Neutrophil (primary cell): ENCODE results near the gene ATP8B3.

ENCODE experiments used
- H3K27ac ChIP-seq: fragments of 200-600 bp; sonication (generic); 2 replicates; pipeline ENCODE4 v1.5.1; 2016; ENCODE audit warnings: mild to moderate bottlenecking, moderate library complexity
- H3K27me3 ChIP-seq: fragments of 200-600 bp; sonication (generic); 2 replicates; pipeline ENCODE4 v1.6.0; 2016; ENCODE audit warnings: mild to moderate bottlenecking
- H3K36me3 ChIP-seq: fragments of 200-600 bp; sonication (generic); 2 replicates; pipeline ENCODE4 v1.5.1; 2017
- H3K4me1 ChIP-seq, 2 experiments: fragments of 200-600 bp in 1 of 2; sonication (generic) in 1 of 2; 1 replicate in 1 of 2; 2 replicates in 1 of 2; pipeline versions ENCODE4 v1.5.1 to v1.6.1; 2013 to 2016; ENCODE audit warnings: low read depth in 1 of 2, low read length in 1 of 2, mild to moderate bottlenecking in 1 of 2, moderate library complexity in 1 of 2; ENCODE audit not compliant: control insufficient read depth in 1 of 2, insufficient read depth in 1 of 2
- H3K4me3 ChIP-seq, 2 experiments: fragments of 200-600 bp in 1 of 2; sonication (generic) in 1 of 2; 1 replicate in 1 of 2; 2 replicates in 1 of 2; pipeline ENCODE4 v1.5.1; 2013 to 2016; ENCODE audit warnings: low read depth in 1 of 2, low read length in 1 of 2, mild to moderate bottlenecking in 1 of 2, moderate library complexity in 1 of 2
- H3K9me3 ChIP-seq: fragments of 200-600 bp; sonication (generic); 2 replicates; pipeline ENCODE4 v1.5.1; 2016
- TF ChIP-seq, protein P1 (sequence below): fragments of 200-600 bp; sonication (generic); IDR thresholded peaks from 2 replicates; pipeline ENCODE4 v1.5.1; 2016; ENCODE audit warnings: antibody characterized with exemption

The ATP8B3 gene

DNA sequence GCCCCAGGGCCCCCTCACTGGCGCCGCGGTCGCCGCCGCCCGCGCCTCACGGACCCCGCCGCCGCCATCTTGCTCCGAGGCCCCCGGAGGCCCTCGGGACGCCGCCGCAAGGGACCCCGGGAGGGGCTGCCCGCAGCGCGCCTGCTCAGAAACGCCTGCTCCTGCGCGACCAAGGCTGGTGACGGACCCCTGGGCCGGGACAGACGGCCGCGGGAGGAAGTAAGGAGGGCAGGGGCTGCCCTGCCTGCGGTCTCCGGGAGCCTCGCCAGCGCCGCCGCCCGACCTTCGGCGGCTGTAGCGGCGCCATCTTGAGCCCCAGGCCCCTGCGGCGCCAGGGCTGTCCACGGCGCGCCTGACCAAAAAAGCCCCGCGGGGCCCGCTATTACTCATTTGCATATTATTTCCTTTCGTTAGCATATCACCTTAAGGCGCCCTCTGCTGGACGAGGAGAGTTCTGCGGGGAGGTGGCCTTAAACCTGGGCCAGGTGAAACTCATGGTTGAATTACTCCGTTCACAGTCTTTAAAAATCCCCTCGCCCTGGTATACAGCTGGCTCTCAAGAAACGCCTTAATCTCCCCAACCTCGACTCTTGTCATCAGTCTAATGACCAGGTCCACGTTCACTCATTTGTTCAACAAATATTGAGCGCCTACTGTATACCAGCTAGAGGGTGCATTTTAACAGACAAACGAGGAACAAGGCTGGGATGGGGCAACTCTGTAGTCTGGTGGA, 36.5 kb upstream of the ATP8B3 start, which contains the start of gene REXO1:
REXO1 (minus strand) TSS at position 85 of the 733 bp plus-strand sequence. CDS start 125 bp downstream, outside the sequence.
- Histone ChIP-seq H3K36me3 (peaks cover 12% of the 10 kb centered on the region), H3K4me1 (peaks cover 57 to 60% of the 10 kb centered on the region in 2 experiments), H3K4me3 (peak within 1 kb of the TSS; percentile 83 to 86), H3K27me3 (peaks cover 16% of the 10 kb centered on the region), H3K27ac (peak within 1 kb of the TSS; percentile 99), H3K9me3 (no peaks in the 10 kb centered on the region)
- TF ChIP-seq, protein P1, sequence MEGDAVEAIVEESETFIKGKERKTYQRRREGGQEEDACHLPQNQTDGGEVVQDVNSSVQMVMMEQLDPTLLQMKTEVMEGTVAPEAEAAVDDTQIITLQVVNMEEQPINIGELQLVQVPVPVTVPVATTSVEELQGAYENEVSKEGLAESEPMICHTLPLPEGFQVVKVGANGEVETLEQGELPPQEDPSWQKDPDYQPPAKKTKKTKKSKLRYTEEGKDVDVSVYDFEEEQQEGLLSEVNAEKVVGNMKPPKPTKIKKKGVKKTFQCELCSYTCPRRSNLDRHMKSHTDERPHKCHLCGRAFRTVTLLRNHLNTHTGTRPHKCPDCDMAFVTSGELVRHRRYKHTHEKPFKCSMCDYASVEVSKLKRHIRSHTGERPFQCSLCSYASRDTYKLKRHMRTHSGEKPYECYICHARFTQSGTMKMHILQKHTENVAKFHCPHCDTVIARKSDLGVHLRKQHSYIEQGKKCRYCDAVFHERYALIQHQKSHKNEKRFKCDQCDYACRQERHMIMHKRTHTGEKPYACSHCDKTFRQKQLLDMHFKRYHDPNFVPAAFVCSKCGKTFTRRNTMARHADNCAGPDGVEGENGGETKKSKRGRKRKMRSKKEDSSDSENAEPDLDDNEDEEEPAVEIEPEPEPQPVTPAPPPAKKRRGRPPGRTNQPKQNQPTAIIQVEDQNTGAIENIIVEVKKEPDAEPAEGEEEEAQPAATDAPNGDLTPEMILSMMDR, result peak; percentile 97

DNA sequence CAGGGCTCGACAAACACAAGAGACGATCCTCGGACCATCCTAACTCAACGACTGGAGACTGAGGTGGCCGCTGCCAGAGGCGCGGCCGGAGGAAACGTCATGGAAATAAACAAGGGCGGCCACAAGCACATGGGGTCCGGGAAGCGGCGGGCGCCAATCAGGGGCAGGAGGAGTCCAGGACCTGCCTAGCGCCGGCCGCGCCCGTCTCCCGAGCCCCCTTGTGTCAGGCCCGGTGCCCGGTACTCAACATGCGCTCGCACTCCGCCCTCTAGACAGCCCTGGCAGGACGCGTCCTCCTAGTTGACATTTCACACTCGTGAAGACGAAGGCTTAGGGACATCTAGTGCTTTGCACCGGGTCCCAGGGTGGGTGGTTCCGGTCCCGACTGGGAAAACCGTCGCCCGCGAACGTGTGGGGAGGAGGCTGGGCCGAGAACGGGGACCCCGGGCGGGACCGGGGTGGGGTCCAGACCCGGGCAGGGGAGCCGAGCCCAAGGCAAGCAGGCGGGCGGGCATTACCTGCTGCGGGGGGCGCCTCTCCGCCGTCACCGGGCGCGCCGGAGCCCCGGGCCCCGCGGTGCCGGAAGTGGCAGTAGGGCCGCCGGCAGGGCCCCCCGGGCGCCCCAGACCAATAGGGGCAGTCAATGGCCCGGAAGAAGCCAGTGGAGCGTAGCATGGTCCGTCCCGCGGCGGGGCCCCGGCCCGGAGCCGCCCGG, 35.8 kb upstream of the ATP8B3 start:
- H3K27ac ChIP-seq, result peak overlapping the region; percentile 99
- peaks cover 15% of the 10 kb centered on the region for H3K36me3 ChIP-seq
- H3K9me3 ChIP-seq, result no peaks in the 10 kb centered on the region
- H3K4me1 ChIP-seq, result peaks cover 50 to 52% of the 10 kb centered on the region in 2 experiments
- H3K4me3 ChIP-seq, result peak overlapping the region; percentile 83 to 86
- H3K27me3 ChIP-seq, result peaks cover 16% of the 10 kb centered on the region
- TF ChIP-seq, protein P1, result no peak

DNA sequence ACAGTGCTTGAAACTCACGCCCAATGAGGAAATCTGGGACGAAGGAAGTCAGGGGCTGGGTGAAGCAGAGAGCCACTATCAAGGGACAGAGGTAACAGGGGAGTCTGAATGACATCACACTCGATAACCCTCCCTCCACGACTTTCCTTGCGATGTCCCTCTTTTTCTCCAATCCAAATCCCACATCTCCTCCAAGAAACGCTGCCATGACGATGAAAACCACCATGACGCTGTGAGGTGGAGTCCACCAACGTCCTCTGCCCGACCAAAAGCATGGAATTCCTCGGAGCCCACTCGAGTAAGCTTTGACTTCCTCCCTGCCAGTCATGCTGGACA, 35.2 kb upstream of the ATP8B3 start:
- TF ChIP-seq, protein P1, result no peak
- Histone ChIP-seq H3K4me1 (peaks cover 44 to 48% of the 10 kb centered on the region in 2 experiments), H3K4me3 (peak overlapping the region; percentile 83 to 86)

DNA sequence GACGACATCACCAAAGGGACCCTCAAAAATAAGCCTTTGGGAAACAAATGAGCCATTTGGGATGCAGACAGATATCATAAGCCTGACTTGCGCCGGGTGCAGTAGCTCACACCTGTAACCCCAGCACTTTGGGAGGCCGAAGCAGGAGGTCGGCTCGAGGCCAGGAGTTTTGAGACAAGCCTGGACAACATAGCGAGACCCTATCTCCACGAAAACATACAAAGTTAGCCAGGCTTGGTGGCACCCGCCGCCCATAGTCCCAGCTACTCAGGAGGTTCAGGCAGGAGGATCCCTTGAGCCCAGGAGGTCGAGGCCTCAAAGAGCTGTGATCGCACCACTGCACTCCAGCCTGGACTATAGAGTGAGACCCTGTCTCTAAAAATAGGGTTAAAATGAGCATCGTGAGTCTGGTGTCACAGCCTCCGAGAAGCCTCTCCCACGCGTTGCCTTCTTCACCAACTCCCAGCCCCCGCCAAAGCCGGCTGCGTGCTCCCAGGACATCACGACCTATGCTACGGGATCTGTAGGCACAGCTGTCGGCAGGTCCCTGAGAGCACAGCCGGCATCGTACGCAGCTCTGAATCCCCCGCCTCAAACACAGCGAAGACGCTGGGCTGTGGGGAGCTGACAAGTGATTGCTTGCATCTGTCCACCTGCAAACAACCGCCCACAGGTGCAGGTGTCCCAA, 34.6 kb upstream of the ATP8B3 start:
- Histone ChIP-seq H3K4me1 (peaks cover 38 to 44% of the 10 kb centered on the region in 2 experiments), H3K27me3 (peaks cover 5% of the 10 kb centered on the region), H3K9me3 (no peaks in the 10 kb centered on the region), H3K4me3 (peak overlapping the region in 1 of 2 experiments; percentile 86), H3K27ac (no peak overlapping the region), H3K36me3 (peaks cover 15% of the 10 kb centered on the region)
- TF ChIP-seq, protein P1, result no peak

More for the DNA sequence above, 35.2 kb upstream of the ATP8B3 start:
- peak overlapping the region; percentile 99 for H3K27ac ChIP-seq
- H3K9me3 ChIP-seq, result no peaks in the 10 kb centered on the region
- peaks cover 15% of the 10 kb centered on the region for H3K36me3 ChIP-seq
- H3K27me3 ChIP-seq, result peaks cover 12% of the 10 kb centered on the region

DNA sequence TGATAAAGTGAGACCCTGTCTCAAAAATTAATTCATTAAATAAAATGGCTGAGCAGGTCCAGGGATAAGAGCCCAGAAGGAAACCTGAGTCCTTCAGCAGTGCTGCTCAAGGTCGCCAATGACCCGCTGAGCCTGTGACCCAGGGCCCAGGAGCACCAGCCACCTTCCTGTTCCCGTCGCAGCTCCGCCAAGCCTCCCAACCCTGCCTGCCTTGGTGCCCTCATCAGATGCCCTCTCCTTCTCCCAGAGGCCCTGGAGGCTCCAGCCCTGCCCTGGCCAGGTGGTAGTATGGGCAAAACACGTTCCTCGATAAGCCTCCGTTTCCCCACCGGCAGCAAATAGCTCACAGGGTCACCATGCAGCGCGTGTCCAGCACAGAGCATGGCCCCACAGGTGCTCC, 33.6 kb upstream of the ATP8B3 start:
- Histone ChIP-seq H3K36me3 (peaks cover 15% of the 10 kb centered on the region), H3K27ac (no peak overlapping the region), H3K27me3 (no peaks in the 10 kb centered on the region), H3K9me3 (no peaks in the 10 kb centered on the region), H3K4me3 (no peak overlapping the region), H3K4me1 (peaks cover 36 to 42% of the 10 kb centered on the region in 2 experiments)
- TF ChIP-seq, protein P1, result no peak
